NB4 (cell line): Measurements from ENCODE around the gene SLC4A2.
A peak's percentile ranks its signal among the peaks of the same experiment; 100 is the strongest.

Source experiments
- DNase-seq: peaks from one replicate; pipeline ENCODE4 v3.0.0; 2010; ENCODE audit warnings: low read depth
- H3K4me3 ChIP-seq: one replicate; pipeline ENCODE4 v1.5.1; 2011; ENCODE audit warnings: mild to moderate bottlenecking, low read depth, low read length, moderate library complexity
- CTCF ChIP-seq: IDR thresholded peaks from one replicate; pipeline ENCODE4 v1.5.1; 2012; ENCODE audit warnings: low read depth, low read length
- MAX ChIP-seq: IDR thresholded peaks from 2 replicates; pipeline ENCODE4 v1.6.1; 2011; ENCODE audit warnings: low read depth, low read length
- MYC ChIP-seq: IDR thresholded peaks from 2 replicates; pipeline ENCODE4 v1.6.1; 2011; ENCODE audit warnings: low read depth, low read length
- POLR2A ChIP-seq: IDR thresholded peaks from 2 replicates; pipeline ENCODE4 v1.6.1; 2011; ENCODE audit warnings: mild to moderate bottlenecking; ENCODE audit not compliant: insufficient read length; ENCODE audit errors: extremely low read depth

Gene SLC4A2

DNA sequence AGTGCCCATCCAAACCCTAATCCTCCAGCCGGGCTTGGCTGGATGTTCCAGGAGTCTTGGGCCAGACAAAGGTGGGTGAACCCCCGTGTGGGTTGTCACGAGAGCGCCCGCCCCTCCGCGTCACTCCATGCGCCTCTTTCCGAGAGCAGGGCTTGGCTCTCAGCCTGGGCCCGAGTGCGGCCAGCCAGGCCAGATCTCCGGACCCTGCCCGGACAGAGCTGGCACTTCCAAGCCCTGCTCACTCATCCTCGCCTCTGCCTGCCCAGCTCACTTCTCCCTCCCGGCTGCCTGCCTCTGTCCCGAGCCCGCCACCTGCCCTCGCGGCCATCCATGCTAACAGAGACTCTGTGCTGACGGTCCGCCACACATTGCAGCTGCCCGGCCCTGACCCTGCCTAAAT is 61.5 kb downstream of the SLC4A2 start:
- TF ChIP-seq MYC (no peak), POLR2A (no peak), MAX (no peak), CTCF (no peak)
- no peak overlapping the region for H3K4me3 ChIP-seq
- no peak for DNase-seq

DNA sequence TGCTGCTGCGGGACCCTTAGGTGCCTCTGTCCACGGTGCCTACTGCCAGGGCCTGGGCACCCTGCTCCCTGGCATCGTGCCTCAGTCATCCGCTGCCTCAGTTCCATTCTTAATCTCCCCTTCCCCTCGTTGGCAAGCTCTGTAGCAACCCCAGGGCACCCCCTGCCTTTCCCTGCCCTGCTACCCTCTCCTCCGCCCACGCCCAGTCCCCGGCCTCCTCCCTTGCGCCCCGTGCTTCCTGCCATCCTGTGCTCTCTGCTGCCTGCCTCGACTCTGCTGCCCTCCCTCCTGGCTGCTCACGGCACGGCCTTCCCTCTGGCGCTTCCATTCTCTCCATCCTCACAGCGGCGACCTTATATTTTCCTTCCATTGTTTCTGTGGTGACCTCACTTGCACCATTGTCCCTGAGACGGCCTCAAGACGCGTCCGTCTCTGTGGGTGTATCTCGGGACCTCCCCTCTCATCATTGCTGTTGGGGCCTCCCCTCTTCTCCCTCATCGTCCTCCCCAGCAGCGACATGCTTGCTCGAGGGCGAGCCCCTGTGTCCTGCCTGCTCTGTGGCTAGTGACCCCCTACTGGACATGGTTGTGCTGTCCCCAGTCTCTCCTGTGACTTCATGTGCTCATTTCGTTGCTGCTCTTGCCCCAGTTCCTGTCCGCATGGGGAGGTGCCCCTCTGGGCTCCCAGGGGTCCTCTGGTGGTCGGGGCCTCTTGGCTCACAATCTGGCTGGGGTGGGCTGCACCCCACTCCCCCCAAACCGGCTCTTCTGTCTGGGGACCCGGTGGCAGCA is 62.2 kb downstream of the SLC4A2 start:
- H3K4me3 ChIP-seq = no peak overlapping the region
- no peak for DNase-seq
- TF ChIP-seq MYC = no peak
- no peak for TF ChIP-seq POLR2A
- TF ChIP-seq CTCF = no peak
- no peak for TF ChIP-seq MAX

DNA sequence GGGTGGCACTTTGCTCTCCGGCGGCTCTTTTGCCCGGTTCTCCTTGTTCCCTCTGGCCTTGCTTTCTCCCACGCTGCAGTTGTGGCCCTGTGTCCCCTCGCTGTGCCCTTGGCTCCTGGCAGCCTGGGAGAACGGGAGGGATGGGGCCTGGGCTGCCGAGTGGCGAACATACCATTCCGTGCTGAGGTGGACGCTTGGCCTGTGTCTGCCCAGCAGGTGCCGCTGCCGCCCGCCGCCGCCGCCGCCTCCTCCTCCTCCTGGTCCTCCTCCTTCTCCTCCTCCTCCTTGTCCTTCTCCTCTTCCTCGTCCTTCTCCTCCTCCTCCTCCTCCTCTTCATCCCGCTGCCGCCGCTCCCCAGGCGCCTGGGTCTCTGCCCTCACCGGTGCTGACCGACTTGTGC is 62.9 kb downstream of the SLC4A2 start:
- DNase-seq = no peak
- TF ChIP-seq POLR2A (no peak), MYC (no peak), CTCF (no peak), MAX (no peak)
- H3K4me3 ChIP-seq = no peak overlapping the region

GRCh38 chr7:151122796-151123157 is 63.4 kb downstream of the SLC4A2 start:
- no peak for TF ChIP-seq MYC
- no peak overlapping the region for H3K4me3 ChIP-seq
- DNase-seq = no peak

DNA sequence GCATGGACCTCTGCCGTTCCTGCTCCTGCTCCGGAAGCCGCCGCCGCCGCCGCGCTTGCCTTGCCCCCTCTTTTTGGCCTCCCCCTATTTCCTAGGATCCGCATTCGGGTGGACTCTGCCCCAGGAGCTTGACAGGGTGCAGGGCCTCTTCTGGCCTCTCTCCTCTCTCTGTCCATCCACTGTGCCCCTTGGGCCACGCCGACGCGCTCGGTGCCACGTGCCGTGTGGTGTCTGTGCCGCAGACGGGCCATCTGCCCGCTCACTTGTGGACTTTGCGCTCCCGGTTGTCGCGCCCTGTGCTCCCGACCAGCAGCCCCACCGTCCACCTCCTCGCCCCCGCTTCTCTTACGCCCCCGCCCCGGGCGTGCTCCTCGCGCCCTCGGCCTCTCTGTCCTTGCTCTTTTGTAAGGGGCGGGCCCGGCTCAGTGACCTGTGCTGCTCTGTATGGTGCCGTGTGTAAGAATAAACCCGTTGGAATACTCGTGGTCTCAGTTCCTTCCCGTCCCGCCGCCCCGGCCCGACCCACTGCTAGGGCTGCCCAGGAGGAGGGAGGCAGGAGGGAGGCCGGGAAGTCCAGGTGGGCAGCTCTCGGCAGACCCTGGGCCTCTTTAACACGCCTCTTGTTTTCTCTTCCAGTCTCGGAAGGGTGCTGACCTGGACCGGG is 63.9 kb downstream of the SLC4A2 start:
- H3K4me3 ChIP-seq = no peak overlapping the region
- DNase-seq = no peak
- TF ChIP-seq CTCF = no peak
- TF ChIP-seq POLR2A = no peak
- TF ChIP-seq MAX = no peak
- no peak for TF ChIP-seq MYC

- TF ChIP-seq MAX (peak; percentile 75), POLR2A (no peak), MYC (peak; percentile 80; the same call in 1 of the 2 replicates), CTCF (peak; percentile 100)
- no peak overlapping the region for H3K4me3 ChIP-seq
- DNase-seq = peak; percentile 85
Measured at GRCh38 chr7:151123822-151124464, 64.6 kb downstream of the SLC4A2 start.
